Neural cell (in vitro differentiated cells): ENCODE measurements around the gene OR4D9.

Experiments
- CTCF ChIP-seq: fragments of 450-650 bp; IDR thresholded peaks from 2 replicates; pipeline ENCODE4 v1.5.1; 2014; ENCODE audit warnings: antibody characterized with exemption, mild to moderate bottlenecking, moderate library complexity; ENCODE audit not compliant: poor library complexity, severe bottlenecking
- RAD21 ChIP-seq: fragments of 450-650 bp; conservative IDR thresholded peaks from 2 replicates; pipeline ENCODE4 v1.6.1; 2014; ENCODE audit warnings: antibody characterized with exemption, mild to moderate bottlenecking, moderate library complexity
- REST ChIP-seq: IDR thresholded peaks from 2 replicates; pipeline ENCODE4 v1.6.1; 2012; ENCODE audit warnings: borderline replicate concordance
- TAF1 ChIP-seq: IDR thresholded peaks from 2 replicates; pipeline ENCODE4 v1.6.1; 2012; ENCODE audit warnings: low read depth

DNA sequence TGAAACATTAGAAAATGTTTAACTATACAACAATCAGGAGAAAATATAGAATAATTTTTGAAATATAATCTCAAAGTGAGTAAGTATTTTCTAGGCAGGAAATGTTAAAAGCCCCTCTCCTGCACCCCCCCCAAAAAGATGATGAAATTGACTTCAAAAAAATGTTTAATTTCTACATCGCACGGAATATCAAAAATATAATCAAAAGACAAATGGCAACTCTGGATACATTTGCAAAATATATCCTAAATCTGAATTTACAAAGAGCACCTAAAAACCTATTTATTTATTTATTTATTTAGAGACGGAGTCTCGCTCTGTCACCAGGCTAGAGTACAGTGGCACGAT, 36.9 kb downstream of the OR4D9 start:
- TF ChIP-seq CTCF (no peak), RAD21 (no peak), TAF1 (no peak), REST (no peak)
